Fibroblast of lung (primary cell): ENCODE results near the gene PLCH2.

Experiments
- CTCF ChIP-seq, 2 donors: IDR thresholded peaks in 1 of 2; conservative IDR thresholded peaks in 1 of 2; 1 replicate in 1 of 2; 2 replicates in 1 of 2; pipeline ENCODE4 v1.5.1; 2011 to 2012; ENCODE audit warnings: low read length in 2 of 2, control low read depth in 1 of 2, inconsistent platforms in 1 of 2, low read depth in 1 of 2, mild to moderate bottlenecking in 1 of 2
- EZH2 ChIP-seq: IDR thresholded peaks from 2 replicates; pipeline ENCODE4 v1.5.1; 2012; ENCODE audit warnings: low read length, control low read depth, mild to moderate bottlenecking; ENCODE audit errors: missing control alignments

DNA sequence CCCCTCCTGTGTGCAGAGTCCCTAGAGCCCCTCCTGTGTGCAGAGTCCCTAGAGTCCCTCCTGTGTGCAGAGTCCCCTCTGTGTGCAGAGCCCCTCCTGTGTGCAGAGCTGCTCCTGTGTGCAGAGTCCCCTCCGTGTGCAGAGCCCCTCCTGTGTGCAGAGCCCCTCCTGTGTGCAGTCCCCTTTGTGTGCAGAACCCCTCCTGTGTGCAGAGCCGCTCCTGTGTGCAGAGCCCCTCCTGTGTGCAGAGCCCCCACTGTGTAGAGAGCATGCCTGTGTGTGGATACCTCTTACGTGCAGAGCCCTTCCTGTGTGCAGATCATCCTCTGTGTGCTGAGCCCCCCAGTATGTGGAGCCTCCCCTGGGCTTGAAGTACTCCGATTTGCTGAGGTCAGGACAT is 62.3 kb downstream of the PLCH2 start:
- TF ChIP-seq CTCF (conservative IDR thresholded peaks at IDR 0.05 in 1 of 2, IDR thresholded peaks at IDR 0.05 in 1 of 2; ENCODE audit: low read depth in 1 of 2, low read length in 2 of 2), result no peak
- no peak for TF ChIP-seq EZH2
